H1 (cell line): ENCODE measurements around the gene FLNA. TPM values are rescaled to one million over a fixed set of nuclear protein-coding genes. Genes with fewer than 3 reads are reported as not detected.

Experiments
- CTCF ChIA-PET: fragments of 300-600 bp; sonication (Branson Sonifier 250); formaldehyde crosslinking; loops from one replicate; lab custom pipeline; 2021; ENCODE audit not compliant: partially characterized antibody; lab: Charles Lee
- POLR2A ChIA-PET: fragments of 300-600 bp; sonication (Branson Sonifier 250); formaldehyde crosslinking; loops from one replicate; lab custom pipeline; 2021; ENCODE audit warnings: inconsistent platforms; ENCODE audit not compliant: partially characterized antibody; lab: Charles Lee
- DNase-seq, 2 experiments: peaks; one replicate each; pipeline versions ENCODE4 v3.0.0 to v3.0.0-alpha.2; 2010 to 2022; ENCODE audit warnings: low spot score in 2 of 2, low read depth in 1 of 2, mixed read lengths in 1 of 2
- FAIRE-seq: peaks from 2 replicates; lab custom pipeline; 2011; peaks lifted over from hg19 to GRCh38; lab: Jason Lieb, UNC
- H2AFZ ChIP-seq: 2 replicates; pipeline ENCODE4 v1.8.1; 2012; ENCODE audit warnings: low read length, inconsistent platforms
- H2AK5ac ChIP-seq: 2 replicates; pipeline ENCODE4 v1.6.1; 2013; ENCODE audit warnings: low read depth, low read length
- H2BK120ac ChIP-seq: replicated peaks from 2 replicates; pipeline ENCODE3; 2013; ENCODE audit warnings: low read depth, low read length, inconsistent platforms
- H2BK12ac ChIP-seq: 2 replicates; pipeline ENCODE4 v1.6.1; 2013; ENCODE audit warnings: low read depth, low read length
- H2BK15ac ChIP-seq: 2 replicates; pipeline ENCODE4 v1.6.1; 2013; ENCODE audit warnings: low read length
- H2BK20ac ChIP-seq: 2 replicates; pipeline ENCODE4 v1.6.1; 2013; ENCODE audit warnings: low read length
- H2BK5ac ChIP-seq: 2 replicates; pipeline ENCODE4 v1.6.1; 2013; ENCODE audit warnings: low read depth, low read length
- H3K14ac ChIP-seq: 2 replicates; pipeline ENCODE4 v1.6.1; 2013; ENCODE audit warnings: inconsistent platforms; ENCODE audit not compliant: insufficient read length
- H3K18ac ChIP-seq: 2 replicates; pipeline ENCODE4 v1.6.1; 2013; ENCODE audit warnings: low read length; ENCODE audit errors: extremely low read depth
- H3K23ac ChIP-seq: 2 replicates; pipeline ENCODE4 v1.6.1; 2013; ENCODE audit warnings: inconsistent platforms; ENCODE audit not compliant: insufficient read length
- H3K23me2 ChIP-seq: 2 replicates; pipeline ENCODE4 v1.6.1; 2013; ENCODE audit warnings: low read depth, low read length
- H3K27ac ChIP-seq: 2 replicates; pipeline ENCODE4 v1.6.1; 2011; ENCODE audit warnings: low read depth, low read length, inconsistent platforms
- H3K27me3 ChIP-seq, 4 experiments: replicated peaks in 1 of 4; 1 replicate in 1 of 4; 2 replicates in 3 of 4; pipeline versions ENCODE4 v1.6.1 to v1.8.1; 2011 to 2013; ENCODE audit warnings: low read length in 3 of 4, mild to moderate bottlenecking in 3 of 4, inconsistent platforms in 2 of 4, mixed read lengths in 2 of 4, moderate library complexity in 1 of 4; ENCODE audit not compliant: control insufficient read depth in 3 of 4, insufficient read depth in 3 of 4; ENCODE audit errors: extremely low read depth in 1 of 4
- H3K36me3 ChIP-seq, 4 experiments: 2 replicates each; pipeline versions ENCODE4 v1.6.1 to v1.8.1; 2011 to 2013; ENCODE audit warnings: mild to moderate bottlenecking in 4 of 4, low read length in 3 of 4, moderate library complexity in 2 of 4, control low read depth in 1 of 4, inconsistent platforms in 1 of 4; ENCODE audit not compliant: insufficient read depth in 4 of 4, control insufficient read depth in 2 of 4
- H3K4ac ChIP-seq: replicated peaks from 2 replicates; pipeline ENCODE3; 2013; ENCODE audit warnings: low read length, low read depth, mixed read lengths, inconsistent platforms; ENCODE audit not compliant: insufficient read length
- H3K4me1 ChIP-seq, 4 experiments: replicated peaks in 1 of 4; 1 replicate in 1 of 4; 2 replicates in 3 of 4; pipeline versions ENCODE4 v1.6.1 to v1.8.1; 2011 to 2013; ENCODE audit warnings: low read length in 3 of 4, inconsistent platforms in 2 of 4, mixed read lengths in 1 of 4; ENCODE audit not compliant: insufficient read depth in 4 of 4, control insufficient read depth in 3 of 4
- H3K4me2 ChIP-seq, 2 experiments: 2 replicates each; pipeline versions ENCODE4 v1.6.1 to v1.8.1; 2011 to 2013; ENCODE audit warnings: low read depth in 2 of 2, low read length in 2 of 2, control low read depth in 1 of 2, inconsistent platforms in 1 of 2, mild to moderate bottlenecking in 1 of 2; ENCODE audit not compliant: insufficient read depth in 1 of 2
- H3K4me3 ChIP-seq, 4 experiments: fragments of 200-600, 300-600 bp in 1 of 4; sonication (generic), shearing (Covaris generic), sonication (Bioruptor Twin) in 1 of 4; 2 replicates each; pipeline versions ENCODE4 v1.5.1 to v1.8.1; 2011 to 2016; ENCODE audit warnings: low read length in 4 of 4, low read depth in 3 of 4, control low read depth in 2 of 4, inconsistent platforms in 2 of 4, mild to moderate bottlenecking in 2 of 4, mixed read lengths in 1 of 4, moderate library complexity in 1 of 4; ENCODE audit not compliant: insufficient read depth in 2 of 4; ENCODE audit errors: extremely low read depth in 1 of 4
- H3K56ac ChIP-seq: replicated peaks from 2 replicates; pipeline ENCODE3; 2013; ENCODE audit warnings: low read depth, mild to moderate bottlenecking, mixed read lengths, low read length, inconsistent platforms; ENCODE audit not compliant: insufficient read length
- H3K79me1 ChIP-seq: 2 replicates; pipeline ENCODE4 v1.6.1; 2013; ENCODE audit warnings: low read depth, low read length, control low read depth
- H3K79me2 ChIP-seq, 2 experiments: 2 replicates each; pipeline versions ENCODE4 v1.6.1 to v1.8.1; 2012 to 2013; ENCODE audit warnings: low read length in 2 of 2, mild to moderate bottlenecking in 2 of 2, inconsistent platforms in 1 of 2; ENCODE audit not compliant: insufficient read depth in 2 of 2, control insufficient read depth in 1 of 2
- H3K9ac ChIP-seq, 4 experiments: replicated peaks in 1 of 4; 1 replicate in 1 of 4; 2 replicates in 3 of 4; pipeline versions ENCODE4 v1.6.1 to v1.8.1; 2011 to 2013; ENCODE audit warnings: low read depth in 3 of 4, low read length in 3 of 4, control low read depth in 2 of 4, mild to moderate bottlenecking in 2 of 4, moderate library complexity in 2 of 4, inconsistent platforms in 1 of 4; ENCODE audit errors: extremely low read depth in 1 of 4
- H3K9me3 ChIP-seq, 2 experiments: 2 replicates each; pipeline versions ENCODE4 v1.6.1 to v1.8.1; 2012 to 2013; ENCODE audit warnings: mild to moderate bottlenecking in 2 of 2, moderate library complexity in 2 of 2, control low read depth in 1 of 2, inconsistent platforms in 1 of 2, low read depth in 1 of 2, low read length in 1 of 2, mixed read lengths in 1 of 2; ENCODE audit not compliant: insufficient read depth in 2 of 2
- H4K20me1 ChIP-seq, 2 experiments: replicated peaks in 1 of 2; 2 replicates each; pipeline versions ENCODE3 to v1.8.1; 2011 to 2013; ENCODE audit warnings: inconsistent platforms in 2 of 2, low read length in 2 of 2, mild to moderate bottlenecking in 1 of 2; ENCODE audit not compliant: insufficient read depth in 2 of 2, control insufficient read depth in 1 of 2
- H4K5ac ChIP-seq: 2 replicates; pipeline ENCODE4 v1.6.1; 2013; ENCODE audit warnings: low read length, low read depth, mixed read lengths, inconsistent platforms; ENCODE audit not compliant: insufficient read length
- H4K8ac ChIP-seq: 2 replicates; pipeline ENCODE4 v1.8.0; 2013; ENCODE audit warnings: mild to moderate bottlenecking, moderate library complexity, low read length, inconsistent platforms; ENCODE audit not compliant: insufficient read depth; ENCODE audit errors: extremely low read depth
- H4K91ac ChIP-seq: replicated peaks from 2 replicates; pipeline ENCODE3; 2013; ENCODE audit warnings: low read length, mixed read lengths, inconsistent platforms; ENCODE audit not compliant: insufficient read length
- JUND ChIP-seq: IDR thresholded peaks from 2 replicates; pipeline ENCODE4 v1.6.1; 2011; ENCODE audit warnings: mild to moderate bottlenecking, improper control_type of control experiment, low read length
- NRF1 ChIP-seq: IDR thresholded peaks from 2 replicates; pipeline ENCODE4 v1.6.1; 2011; ENCODE audit warnings: mild to moderate bottlenecking, low read depth, low read length, improper control_type of control experiment
- SP2 ChIP-seq: IDR thresholded peaks from 2 replicates; pipeline ENCODE4 v1.6.1; 2012; ENCODE audit warnings: mild to moderate bottlenecking, low read length, inconsistent platforms
- WGBS, 2 experiments: shearing (Covaris generic) in 1 of 2; methylation state at CpG; one replicate each; pipeline versions ENCODE4 v1.1.6 to v1.1.7; 2013 to 2015; ENCODE audit warnings: low lambda C conversion rate in 2 of 2, mixed read lengths in 2 of 2, inconsistent platforms in 1 of 2, low coverage in 1 of 2, missing lambda C conversion rate in 1 of 2; ENCODE audit not compliant: insufficient replicate concordance in 2 of 2, insufficient coverage in 1 of 2, insufficient read length in 1 of 2; ENCODE audit errors: extremely low coverage in 1 of 2, missing lambda C conversion rate in 1 of 2; 5-methylcytosine and 5-hydroxymethylcytosine counted together
- polyA plus RNA-seq, 7 experiments: library from polyadenylated mRNA; depleted of rRNA in 3 of 7; stranded (reverse) in 5 of 7; unstranded in 2 of 7; fragments of >200 nt in 5 of 7; fragments of 200-250 nt in 2 of 7; gene quantifications; 1 replicate in 5 of 7; 2 replicates in 1 of 7; 4 replicates in 1 of 7; pipeline versions ENCODE4 v1.2.1 to v1.2.3, GENCODE V29; 2011 to 2013; ENCODE audit warnings: missing spikeins in 2 of 7, mixed read lengths in 2 of 7
- total RNA-seq: library from RNA; stranded (reverse); fragmentation: NEBNext Ultra II Directional; extraction: Animal tissue kit (Norgen Biotek cat#: 25700); gene quantifications from 2 replicates; pipeline ENCODE4 v1.2.1, GENCODE V29; 2021

FLNA gene
- total and polyA plus RNA-seq, 2 of the 8 experiments (the other 6 are each of a cell fraction or from before 2014, with no cell fraction given), result 315 to 925 TPM

- Histone ChIP-seq H4K8ac (no peak within 1 kb of the TSS), H3K36me3 (peaks cover 0 to 5% (median 0%) of the 10 kb centered on the region in 4 experiments; a peak in 1 of 8 replicates), H3K4me2 (peak within 1 kb of the TSS; percentile 64 to 66), H2BK5ac (peak within 1 kb of the TSS; percentile 32; the same call in 1 of the 2 replicates), H4K91ac (no peak within 1 kb of the TSS), H2AFZ (no peak within 1 kb of the TSS), H3K79me2 (no peaks in the 10 kb centered on the region), H2BK15ac (no peak within 1 kb of the TSS), H2BK12ac (no peak within 1 kb of the TSS), H3K23me2 (no peaks in the 10 kb centered on the region), H3K9ac (no peak within 1 kb of the TSS; a peak in 3 of 7 replicates), H3K56ac (no peak within 1 kb of the TSS), H2BK20ac (no peak within 1 kb of the TSS), H3K4ac (no peak within 1 kb of the TSS), H2BK120ac (no peak within 1 kb of the TSS), H4K5ac (no peak within 1 kb of the TSS), H3K23ac (no peak within 1 kb of the TSS), H3K79me1 (no peaks in the 10 kb centered on the region), H3K27me3 (no peaks in the 10 kb centered on the region), H3K27ac (0 out of 2 replicates have a peak within 1 kb of the TSS, but pooled peaks have one; percentile 36), H2AK5ac (no peak within 1 kb of the TSS), H3K4me3 (peak within 1 kb of the TSS; percentile 7 to 52 (median 22); a peak in 6 of 8 replicates), H3K9me3 (no peaks in the 10 kb centered on the region), H3K14ac (no peak within 1 kb of the TSS), H3K4me1 (peaks cover 2 to 11% (median 3%) of the 10 kb centered on the region in 4 experiments; a peak in 4 of 7 replicates), H4K20me1 (no peaks in the 10 kb centered on the region), H3K18ac (no peak within 1 kb of the TSS)
- WGBS, 2 experiments, result 34% methylated on average over 13 of the region's 26 CpGs; no CpG with 5 or more reads in 1 of the 2 experiments
- FAIRE-seq, result peak; percentile 57
- DNase-seq, result peak; percentile 81 to 87
- CTCF ChIA-PET, result interaction anchor here (0.7 to 2.3 kb wide), 5 partner anchors 11 to 486 kb away, joined by 3 to 10 read pairs (median 3); partner anchors contain the start of genes FLNA and RPL10
- POLR2A ChIA-PET, result interaction anchor here (0.7 to 6.4 kb wide), 8 partner anchors 10 to 440 kb away, joined by 3 to 124 read pairs (median 4); partner anchors contain the start of genes ATP6AP1, EMD, RPL10 and SLC10A3
- TF ChIP-seq SP2, result no peak
- peak; percentile 84 for TF ChIP-seq JUND
- no peak for TF ChIP-seq NRF1
Measured at GRCh38 chrX:154409222-154409871, 34.9 kb upstream of the FLNA start, which contains the start of gene DNASE1L1. DNASE1L1 (minus strand) TSS chrX:154409254; CDS start chrX:154405568, 3,686 bp downstream.
